ENCODE data around the gene FCHSD2.
"Not testable (repeated sequence)": the region's sequence is repeated elsewhere in the genome, so short reads cannot be mapped to it uniquely, and the experiment has no call there.

FCHSD2 gene

DNA sequence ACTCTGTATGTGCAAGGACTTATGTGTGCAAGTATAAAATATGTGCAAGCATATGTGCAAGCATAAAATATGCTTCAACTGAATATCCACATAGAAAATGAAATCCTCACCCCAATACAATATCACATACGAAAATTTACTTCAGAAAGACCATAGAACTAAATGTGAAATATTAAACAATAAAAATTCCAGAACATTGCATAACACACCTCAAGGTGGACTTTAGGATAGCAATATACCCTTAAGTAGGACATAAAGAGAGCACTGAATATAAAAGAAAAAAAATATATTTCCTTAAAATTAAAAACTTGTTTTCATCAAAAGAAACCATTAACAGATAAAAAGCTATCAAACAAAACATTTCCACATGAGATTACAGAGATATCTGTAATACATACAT is 67.8 kb downstream of the FCHSD2 start:
- H2AK5ac ChIP-seq (ENCODE audit: low read length): no peak overlapping the region
- no peak overlapping the region for H3K4ac ChIP-seq (ENCODE audit: low read depth, low read length)
- WGBS (ENCODE audit: extremely low coverage, insufficient coverage, low lambda C conversion rate): 100% methylated on average over 1 of the region's 1 CpG
- no peak overlapping the region for H2BK5ac ChIP-seq (ENCODE audit: low read length)
- no peak overlapping the region for H3K23ac ChIP-seq (ENCODE audit: low read length)
- H3K27ac ChIP-seq (ENCODE audit: low read depth, low read length): no peak overlapping the region
- H3K27me3 ChIP-seq (ENCODE audit: insufficient read depth, low read length, poor library complexity): no peaks in the 10 kb centered on the region
- no peak overlapping the region for H3K56ac ChIP-seq (ENCODE audit: low read length)
- no peaks in the 10 kb centered on the region for H3K4me1 ChIP-seq (ENCODE audit: control insufficient read depth, low read depth, low read length)
- no peak overlapping the region for H2BK120ac ChIP-seq (ENCODE audit: low read depth, low read length)
- H3K4me2 ChIP-seq (ENCODE audit: low read length): no peak overlapping the region
- no peak overlapping the region for H4K5ac ChIP-seq (ENCODE audit: low read length)
- no peaks in the 10 kb centered on the region for H3K79me1 ChIP-seq (ENCODE audit: low read length)
- no peak overlapping the region for H4K8ac ChIP-seq (ENCODE audit: low read depth, low read length)
- H3K18ac ChIP-seq (ENCODE audit: low read length): no peak overlapping the region
- H3K79me2 ChIP-seq (ENCODE audit: control insufficient read depth, insufficient read depth, low read length): no peaks in the 10 kb centered on the region
- H3K36me3 ChIP-seq (ENCODE audit: control insufficient read depth, insufficient read depth, low read length): no peaks in the 10 kb centered on the region
- no peak overlapping the region for H3K4me3 ChIP-seq (ENCODE audit: low read length)
- H3K9ac ChIP-seq (ENCODE audit: low read length): no peak overlapping the region
- no peak overlapping the region for H2BK15ac ChIP-seq (replicated peaks; ENCODE audit: low read depth)
- DNase-seq: no peak

DNA sequence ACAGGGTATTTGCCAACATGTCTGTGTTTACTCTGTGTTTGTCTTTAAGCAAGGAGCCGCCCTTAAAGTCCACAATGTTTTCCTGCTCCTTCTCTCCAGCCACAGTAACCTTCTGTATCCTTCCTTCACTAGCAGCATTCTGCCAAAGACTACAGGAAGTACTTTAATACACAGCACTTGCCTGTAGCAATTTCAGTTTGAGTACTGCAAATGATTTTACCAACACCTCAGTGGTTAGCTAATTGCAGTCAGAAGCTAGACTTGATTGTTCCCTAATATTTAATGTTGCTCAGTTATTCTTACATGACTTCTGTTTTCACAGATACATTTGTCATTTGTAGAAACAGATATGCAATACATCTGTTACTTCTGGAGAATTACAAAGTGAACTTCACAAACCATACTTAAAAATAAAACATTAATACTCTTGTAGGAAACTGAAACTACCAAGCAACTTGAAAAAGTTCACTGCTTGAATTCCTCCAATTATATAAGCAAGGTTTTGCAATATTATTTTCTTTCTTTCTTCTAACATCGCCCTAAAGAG is 69.1 kb downstream of the FCHSD2 start:
- Histone ChIP-seq H4K8ac (ENCODE audit: low read depth, low read length) (no peak overlapping the region), H3K79me2 (ENCODE audit: control insufficient read depth, insufficient read depth, low read length) (no peaks in the 10 kb centered on the region), H4K5ac (ENCODE audit: low read length) (no peak overlapping the region), H3K4me2 (ENCODE audit: low read length) (no peak overlapping the region), H2BK5ac (ENCODE audit: low read length) (no peak overlapping the region), H3K9ac (ENCODE audit: low read length) (no peak overlapping the region), H3K27ac (ENCODE audit: low read depth, low read length) (no peak overlapping the region), H2AK5ac (ENCODE audit: low read length) (no peak overlapping the region), H3K4me1 (ENCODE audit: control insufficient read depth, low read depth, low read length) (no peaks in the 10 kb centered on the region), H3K4me3 (ENCODE audit: low read length) (no peak overlapping the region), H3K18ac (ENCODE audit: low read length) (no peak overlapping the region), H3K23ac (ENCODE audit: low read length) (no peak overlapping the region), H3K27me3 (ENCODE audit: insufficient read depth, low read length, poor library complexity) (no peaks in the 10 kb centered on the region), H3K36me3 (ENCODE audit: control insufficient read depth, insufficient read depth, low read length) (no peaks in the 10 kb centered on the region), H3K79me1 (ENCODE audit: low read length) (no peaks in the 10 kb centered on the region), H3K56ac (ENCODE audit: low read length) (no peak overlapping the region), H3K4ac (ENCODE audit: low read depth, low read length) (no peak overlapping the region), H2BK15ac (replicated peaks; ENCODE audit: low read depth) (no peak overlapping the region), H2BK120ac (ENCODE audit: low read depth, low read length) (no peak overlapping the region)
- no CpG with 5 or more reads among the region's 2 CpGs for WGBS (ENCODE audit: extremely low coverage, insufficient coverage, low lambda C conversion rate)
- no peak for DNase-seq

DNA sequence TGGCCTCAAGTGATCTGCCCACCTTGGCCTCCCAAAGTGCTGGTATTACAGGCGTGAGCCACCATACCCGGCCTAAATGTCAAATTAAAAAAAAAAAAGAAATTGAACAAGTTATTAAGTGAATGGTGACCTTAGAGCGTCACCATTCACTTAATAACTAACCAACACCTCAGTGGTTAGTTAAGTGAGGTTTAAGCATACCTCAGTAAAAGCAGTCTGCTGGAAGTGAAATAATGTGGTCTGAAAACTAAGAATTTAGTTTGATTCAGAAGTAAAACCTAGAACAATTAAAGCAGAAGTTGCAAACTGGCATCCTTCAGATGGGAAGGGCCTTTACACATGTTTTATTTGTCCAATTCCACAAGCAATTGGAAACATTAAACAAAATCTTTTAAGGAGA is 71.5 kb downstream of the FCHSD2 start:
- DNase-seq: no peak
- no peaks in the 10 kb centered on the region for H3K79me1 ChIP-seq (ENCODE audit: low read length)
- H3K18ac ChIP-seq (ENCODE audit: low read length): no peak overlapping the region
- no peaks in the 10 kb centered on the region for H3K4me1 ChIP-seq (ENCODE audit: control insufficient read depth, low read depth, low read length)
- H2BK5ac ChIP-seq (ENCODE audit: low read length): no peak overlapping the region
- no peak overlapping the region for H3K27ac ChIP-seq (ENCODE audit: low read depth, low read length)
- no peaks in the 10 kb centered on the region for H3K27me3 ChIP-seq (ENCODE audit: insufficient read depth, low read length, poor library complexity)
- no peak overlapping the region for H3K4me2 ChIP-seq (ENCODE audit: low read length)
- no peak overlapping the region for H3K4me3 ChIP-seq (ENCODE audit: low read length)
- no peaks in the 10 kb centered on the region for H3K36me3 ChIP-seq (ENCODE audit: control insufficient read depth, insufficient read depth, low read length)
- no peaks in the 10 kb centered on the region for H3K79me2 ChIP-seq (ENCODE audit: control insufficient read depth, insufficient read depth, low read length)
- no peak overlapping the region for H2AK5ac ChIP-seq (ENCODE audit: low read length)
- WGBS (ENCODE audit: extremely low coverage, insufficient coverage, low lambda C conversion rate): no CpG with 5 or more reads among the region's 3 CpGs
- no peak overlapping the region for H2BK15ac ChIP-seq (replicated peaks; ENCODE audit: low read depth)
- no peak overlapping the region for H3K9ac ChIP-seq (ENCODE audit: low read length)
- H3K56ac ChIP-seq (ENCODE audit: low read length): no peak overlapping the region
- no peak overlapping the region for H4K8ac ChIP-seq (ENCODE audit: low read depth, low read length)
- no peak overlapping the region for H4K5ac ChIP-seq (ENCODE audit: low read length)
- H3K23ac ChIP-seq (ENCODE audit: low read length): no peak overlapping the region
- no peak overlapping the region for H2BK120ac ChIP-seq (ENCODE audit: low read depth, low read length)
- H3K4ac ChIP-seq (ENCODE audit: low read depth, low read length): no peak overlapping the region

DNA sequence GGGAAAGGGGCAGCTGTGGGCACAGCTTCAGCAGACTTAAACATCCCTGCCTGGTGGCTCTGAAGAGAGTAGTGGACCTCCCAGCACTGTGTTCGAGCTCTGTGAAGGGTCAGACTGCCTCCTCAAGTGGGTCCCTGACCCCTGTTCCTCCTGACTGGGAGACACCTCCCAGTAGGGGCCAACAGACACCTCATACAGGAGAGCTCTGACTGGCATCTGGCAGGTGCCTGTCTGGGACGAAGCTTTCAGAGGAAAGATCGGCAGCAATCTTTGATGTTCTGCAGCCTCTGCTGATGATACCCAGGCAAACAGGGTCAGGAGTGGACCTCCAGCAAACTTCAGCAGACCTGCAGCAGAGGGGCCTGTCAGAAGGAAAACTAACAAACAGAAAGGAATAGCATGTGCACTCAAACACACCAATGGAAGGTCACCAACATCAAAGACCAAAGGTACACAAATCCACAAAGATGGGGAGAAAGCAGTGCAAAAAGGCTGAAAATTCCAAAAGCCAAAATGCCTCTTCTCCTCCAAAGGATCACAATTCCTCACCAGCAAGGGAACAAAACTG is 80.2 kb downstream of the FCHSD2 start:
- not testable (repeated sequence) for H3K4ac ChIP-seq (ENCODE audit: low read depth, low read length); H3K4me2 ChIP-seq (ENCODE audit: low read length); H2AK5ac ChIP-seq (ENCODE audit: low read length); H3K79me1 ChIP-seq (ENCODE audit: low read length); H4K8ac ChIP-seq (ENCODE audit: low read depth, low read length); H2BK15ac ChIP-seq (replicated peaks; ENCODE audit: low read depth); H3K56ac ChIP-seq (ENCODE audit: low read length); H4K5ac ChIP-seq (ENCODE audit: low read length); H3K4me1 ChIP-seq (ENCODE audit: control insufficient read depth, low read depth, low read length); H3K36me3 ChIP-seq (ENCODE audit: control insufficient read depth, insufficient read depth, low read length); DNase-seq; H2BK5ac ChIP-seq (ENCODE audit: low read length); H3K23ac ChIP-seq (ENCODE audit: low read length); H3K27me3 ChIP-seq (ENCODE audit: insufficient read depth, low read length, poor library complexity); H3K4me3 ChIP-seq (ENCODE audit: low read length); H3K79me2 ChIP-seq (ENCODE audit: control insufficient read depth, insufficient read depth, low read length); H2BK120ac ChIP-seq (ENCODE audit: low read depth, low read length); H3K18ac ChIP-seq (ENCODE audit: low read length); H3K9ac ChIP-seq (ENCODE audit: low read length); H3K27ac ChIP-seq (ENCODE audit: low read depth, low read length)
- no CpG with 5 or more reads among the region's 3 CpGs for WGBS (ENCODE audit: extremely low coverage, insufficient coverage, low lambda C conversion rate)

DNA sequence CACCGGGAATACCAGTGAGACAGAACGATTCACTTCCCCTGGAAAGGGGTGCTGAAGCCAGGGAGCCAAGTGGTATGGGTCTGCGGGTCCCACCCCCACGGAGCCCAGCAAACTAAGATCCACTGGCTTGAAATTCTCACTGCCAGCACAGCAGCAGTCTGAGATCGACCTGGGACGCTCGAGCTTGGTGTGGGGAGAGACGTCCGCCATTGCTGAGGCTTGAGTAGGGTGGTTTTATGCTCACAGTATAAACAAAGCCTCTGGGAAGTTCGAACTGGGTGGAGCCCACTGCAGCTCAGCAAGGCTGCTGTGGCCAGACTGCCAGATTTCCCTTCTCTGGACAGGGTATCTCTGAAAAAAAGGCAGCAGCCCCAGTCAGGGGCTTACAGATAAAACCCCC is 80.7 kb downstream of the FCHSD2 start:
- H3K36me3 ChIP-seq (ENCODE audit: control insufficient read depth, insufficient read depth, low read length); H2AK5ac ChIP-seq (ENCODE audit: low read length); H2BK5ac ChIP-seq (ENCODE audit: low read length); DNase-seq; H3K4me1 ChIP-seq (ENCODE audit: control insufficient read depth, low read depth, low read length); H4K5ac ChIP-seq (ENCODE audit: low read length); H3K4me2 ChIP-seq (ENCODE audit: low read length); H4K8ac ChIP-seq (ENCODE audit: low read depth, low read length); H3K27me3 ChIP-seq (ENCODE audit: insufficient read depth, low read length, poor library complexity); H3K9ac ChIP-seq (ENCODE audit: low read length); H3K18ac ChIP-seq (ENCODE audit: low read length); H3K56ac ChIP-seq (ENCODE audit: low read length); H3K4me3 ChIP-seq (ENCODE audit: low read length); H3K23ac ChIP-seq (ENCODE audit: low read length); H3K79me1 ChIP-seq (ENCODE audit: low read length); H3K27ac ChIP-seq (ENCODE audit: low read depth, low read length); H2BK15ac ChIP-seq (replicated peaks; ENCODE audit: low read depth); H3K4ac ChIP-seq (ENCODE audit: low read depth, low read length); H2BK120ac ChIP-seq (ENCODE audit: low read depth, low read length); H3K79me2 ChIP-seq (ENCODE audit: control insufficient read depth, insufficient read depth, low read length): not testable (repeated sequence)
- WGBS (ENCODE audit: extremely low coverage, insufficient coverage, low lambda C conversion rate): no CpG with 5 or more reads among the region's 10 CpGs

DNA sequence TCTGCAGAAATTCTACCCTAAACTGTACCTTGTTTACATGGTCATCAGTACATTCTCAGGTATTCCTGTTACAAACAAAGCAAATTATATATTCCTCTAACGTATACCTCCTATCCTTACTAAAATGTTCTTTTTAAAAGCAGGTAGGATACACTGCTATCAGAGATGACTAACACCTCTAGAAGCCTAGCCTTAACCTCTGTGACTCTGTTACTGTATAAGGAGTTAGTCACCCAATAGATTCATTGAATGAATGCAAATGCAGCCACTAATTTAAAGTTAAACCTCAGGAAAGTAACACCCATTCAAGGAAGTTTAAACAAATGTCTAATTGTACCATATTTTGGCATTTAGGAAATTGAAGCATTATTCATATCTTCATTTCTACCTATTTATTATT is 82.2 kb downstream of the FCHSD2 start:
- H2BK120ac ChIP-seq (ENCODE audit: low read depth, low read length): no peak overlapping the region
- no peaks in the 10 kb centered on the region for H3K4me1 ChIP-seq (ENCODE audit: control insufficient read depth, low read depth, low read length)
- H3K27me3 ChIP-seq (ENCODE audit: insufficient read depth, low read length, poor library complexity): no peaks in the 10 kb centered on the region
- H4K5ac ChIP-seq (ENCODE audit: low read length): no peak overlapping the region
- WGBS (ENCODE audit: extremely low coverage, insufficient coverage, low lambda C conversion rate): 100% methylated on average over 1 of the region's 1 CpG
- no peaks in the 10 kb centered on the region for H3K79me1 ChIP-seq (ENCODE audit: low read length)
- no peak overlapping the region for H3K4ac ChIP-seq (ENCODE audit: low read depth, low read length)
- no peak overlapping the region for H2BK15ac ChIP-seq (replicated peaks; ENCODE audit: low read depth)
- H3K79me2 ChIP-seq (ENCODE audit: control insufficient read depth, insufficient read depth, low read length): no peaks in the 10 kb centered on the region
- H3K23ac ChIP-seq (ENCODE audit: low read length): no peak overlapping the region
- no peak overlapping the region for H2BK5ac ChIP-seq (ENCODE audit: low read length)
- H2AK5ac ChIP-seq (ENCODE audit: low read length): no peak overlapping the region
- no peak for DNase-seq
- H3K56ac ChIP-seq (ENCODE audit: low read length): no peak overlapping the region
- H4K8ac ChIP-seq (ENCODE audit: low read depth, low read length): no peak overlapping the region
- H3K36me3 ChIP-seq (ENCODE audit: control insufficient read depth, insufficient read depth, low read length): no peaks in the 10 kb centered on the region
- H3K9ac ChIP-seq (ENCODE audit: low read length): no peak overlapping the region
- H3K4me2 ChIP-seq (ENCODE audit: low read length): no peak overlapping the region
- no peak overlapping the region for H3K18ac ChIP-seq (ENCODE audit: low read length)
- H3K27ac ChIP-seq (ENCODE audit: low read depth, low read length): no peak overlapping the region
- H3K4me3 ChIP-seq (ENCODE audit: low read length): no peak overlapping the region

All from mesendoderm (in vitro differentiated cells).